GM21529 (cell line): Measurements from ENCODE around the gene THRAP3.

Source experiments
- ATAC-seq: cut with Tn5 transposase; IDR thresholded peaks from one replicate; pipeline ENCODE4 v1.9.1; 2021; ENCODE audit not compliant: unreplicated experiment

THRAP3 gene

GRCh38 chr1:36350659-36351226 is 126.5 kb downstream of the THRAP3 start:
- no peak for ATAC-seq

- no peak for ATAC-seq
Observed at GRCh38 chr1:36351227-36351977, 127.2 kb downstream of the THRAP3 start.

- ATAC-seq, result no peak
Observed at GRCh38 chr1:36352125-36352909, 128.1 kb downstream of the THRAP3 start.

GRCh38 chr1:36352910-36353878 is 129.0 kb downstream of the THRAP3 start:
- ATAC-seq, result no peak

- ATAC-seq, result no peak
Observed at GRCh38 chr1:36354486-36354885, 130.2 kb downstream of the THRAP3 start.
